Measurements from ENCODE around the gene HRCT1.
"Not testable (repeated sequence)": the region's sequence is repeated elsewhere in the genome, so short reads cannot be mapped to it uniquely, and the experiment has no call there.

GRCh38 chr9:35897376-35898099 lies 8.5 kb upstream of the HRCT1 start:
- TF ChIP-seq, protein P1, sequence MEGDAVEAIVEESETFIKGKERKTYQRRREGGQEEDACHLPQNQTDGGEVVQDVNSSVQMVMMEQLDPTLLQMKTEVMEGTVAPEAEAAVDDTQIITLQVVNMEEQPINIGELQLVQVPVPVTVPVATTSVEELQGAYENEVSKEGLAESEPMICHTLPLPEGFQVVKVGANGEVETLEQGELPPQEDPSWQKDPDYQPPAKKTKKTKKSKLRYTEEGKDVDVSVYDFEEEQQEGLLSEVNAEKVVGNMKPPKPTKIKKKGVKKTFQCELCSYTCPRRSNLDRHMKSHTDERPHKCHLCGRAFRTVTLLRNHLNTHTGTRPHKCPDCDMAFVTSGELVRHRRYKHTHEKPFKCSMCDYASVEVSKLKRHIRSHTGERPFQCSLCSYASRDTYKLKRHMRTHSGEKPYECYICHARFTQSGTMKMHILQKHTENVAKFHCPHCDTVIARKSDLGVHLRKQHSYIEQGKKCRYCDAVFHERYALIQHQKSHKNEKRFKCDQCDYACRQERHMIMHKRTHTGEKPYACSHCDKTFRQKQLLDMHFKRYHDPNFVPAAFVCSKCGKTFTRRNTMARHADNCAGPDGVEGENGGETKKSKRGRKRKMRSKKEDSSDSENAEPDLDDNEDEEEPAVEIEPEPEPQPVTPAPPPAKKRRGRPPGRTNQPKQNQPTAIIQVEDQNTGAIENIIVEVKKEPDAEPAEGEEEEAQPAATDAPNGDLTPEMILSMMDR (IDR thresholded peaks at IDR 0.05) = not testable (repeated sequence)
- not testable (repeated sequence) for TF ChIP-seq POLR2AphosphoS5 (IDR thresholded peaks at IDR 0.05)

All from breast epithelium (tissue), 3 donors.